Pancreas (tissue), 10 donors: ENCODE data around the gene TMEM233. TPM values are rescaled to one million over a fixed set of nuclear protein-coding genes. Genes with fewer than 3 reads are reported as not detected.
A peak's percentile ranks its signal among the peaks of the same experiment; 100 is the strongest.

Experiments
- ATAC-seq, 4 donors: fragments of 200-7000 bp; cut with Tn5 transposase; one replicate each; pipeline versions ENCODE4 v1.8.0 to v1.9.1; 2020; ENCODE audit warnings: mild to moderate bottlenecking in 4 of 4, moderate library complexity in 4 of 4
- DNase-seq, 6 donors: peaks; one replicate each; pipeline ENCODE4 v3.0.0-alpha.2; 2020
- FAIRE-seq: peaks from 2 replicates; lab custom pipeline; 2012; peaks lifted over from hg19 to GRCh38; lab: Jason Lieb, UNC
- H3K27ac ChIP-seq, 4 donors: fragments of 200-600 bp; sonication (generic); 1 replicate in 3 of 4; 2 replicates in 1 of 4; pipeline versions ENCODE4 v1.5.0 to v1.8.0; 2020
- H3K27me3 ChIP-seq, 4 donors: fragments of 200-600 bp; one replicate each; pipeline ENCODE4 v1.8.0; 2021
- H3K36me3 ChIP-seq, 3 donors: fragments of 200-600 bp; sonication (generic) in 1 of 3; one replicate each; pipeline versions ENCODE4 v1.5.0 to v1.8.0; 2020 to 2021
- H3K4me1 ChIP-seq, 3 donors: fragments of 200-600 bp; one replicate each; pipeline ENCODE4 v1.8.0; 2021
- H3K4me3 ChIP-seq, 4 donors: fragments of 200-600 bp; sonication (generic) in 2 of 4; one replicate each; pipeline versions ENCODE4 v1.5.0 to v1.8.0; 2020 to 2021
- H3K9me3 ChIP-seq, 4 donors: fragments of 200-600 bp; one replicate each; pipeline ENCODE4 v1.8.0; 2021
- WGBS, 2 donors: extraction: QIAGEN DNeasy Blood & Tissue Kit; methylation state at CpG; one replicate each; pipeline ENCODE4 v1.1.7; 2013; 5-methylcytosine and 5-hydroxymethylcytosine counted together
- intact Hi-C, 3 donors: fragments of 100-400 bp; cut with DNase I; formaldehyde crosslinking; loops; one replicate each; pipeline versions ENCODE4 v1.11.1 to v1.14.2; 2022
- polyA plus RNA-seq, 2 donors: library from polyadenylated mRNA; stranded (reverse); fragments of 200-250 nt; gene quantifications; one replicate each; pipeline ENCODE4 v1.2.3, GENCODE V29; 2013
- total RNA-seq, 6 donors: library from RNA; stranded (reverse); fragmentation: NEBNext Ultra II Directional in 4 of 6; extraction: Animal tissue kit (Norgen Biotek cat#: 25700) in 4 of 6; gene quantifications; one replicate each; pipeline versions ENCODE4 v1.2.1 to v1.2.4, GENCODE V29; 2021 to 2023
- TF ChIP-seq, protein P1 (sequence below), 4 donors: fragments of 200-600 bp; sonication (generic) in 3 of 4; IDR thresholded peaks; one replicate each; pipeline versions ENCODE4 v1.5.0 to v1.8.0; 2021; ENCODE audit warnings: antibody characterized with exemption in 4 of 4
- donor health status: healthy with polysubstance abuse.
- donor health status: DM: no; HTN: no; CAD: no; lungs with moderate emphysema.
- donor health status: DM: no; HTN: no; CAD: no.
- donor health status: control.
- donor health status: control.
- donor health status: Bipolar disorder and iron deficiency.
- donor health status: DM: yes; HTN: yes; CAD: no.
- donor health status: DM: no; HTN: no; CAD: no.
- donor health status: DM: no; HTN: no; CAD: no.
- donor health status: DM: yes; HTN: yes; CAD: no.

TMEM233 gene
- total and polyA plus RNA-seq, 8 donors = 0.05 to 0.52 (median 0.07) TPM; not detected in 2

DNA sequence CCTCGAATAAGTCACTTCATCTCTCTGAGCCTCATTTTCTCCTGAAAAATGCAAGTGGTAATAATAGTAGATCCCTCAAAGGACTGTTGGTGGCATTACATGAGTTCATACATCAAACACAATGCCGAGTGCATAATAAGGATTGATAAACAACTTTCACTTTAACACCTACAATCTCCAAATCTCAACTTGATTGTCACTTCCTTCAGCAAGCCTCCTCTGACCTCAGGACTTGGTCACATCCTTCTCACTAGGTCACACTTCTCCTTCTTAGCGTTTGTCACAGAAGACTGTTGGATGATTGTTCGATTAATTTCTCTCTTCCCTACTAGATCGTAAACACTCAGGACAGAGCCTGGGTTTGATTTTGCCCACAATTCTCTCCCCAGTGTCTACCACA lies 66.5 kb downstream of the TMEM233 start:
- no peak overlapping the region for H3K27ac ChIP-seq
- no peaks in the 10 kb centered on the region for H3K36me3 ChIP-seq
- WGBS, 2 donors = 73 to 83% methylated on average over 5 of the region's 5 CpGs
- no peaks in the 10 kb centered on the region for H3K27me3 ChIP-seq
- H3K4me3 ChIP-seq = no peak overlapping the region
- H3K9me3 ChIP-seq = no peaks in the 10 kb centered on the region
- ATAC-seq (peak in 1 of 4 donors; percentile 23), DNase-seq (no peak), FAIRE-seq (no peak)
- TF ChIP-seq, protein P1, sequence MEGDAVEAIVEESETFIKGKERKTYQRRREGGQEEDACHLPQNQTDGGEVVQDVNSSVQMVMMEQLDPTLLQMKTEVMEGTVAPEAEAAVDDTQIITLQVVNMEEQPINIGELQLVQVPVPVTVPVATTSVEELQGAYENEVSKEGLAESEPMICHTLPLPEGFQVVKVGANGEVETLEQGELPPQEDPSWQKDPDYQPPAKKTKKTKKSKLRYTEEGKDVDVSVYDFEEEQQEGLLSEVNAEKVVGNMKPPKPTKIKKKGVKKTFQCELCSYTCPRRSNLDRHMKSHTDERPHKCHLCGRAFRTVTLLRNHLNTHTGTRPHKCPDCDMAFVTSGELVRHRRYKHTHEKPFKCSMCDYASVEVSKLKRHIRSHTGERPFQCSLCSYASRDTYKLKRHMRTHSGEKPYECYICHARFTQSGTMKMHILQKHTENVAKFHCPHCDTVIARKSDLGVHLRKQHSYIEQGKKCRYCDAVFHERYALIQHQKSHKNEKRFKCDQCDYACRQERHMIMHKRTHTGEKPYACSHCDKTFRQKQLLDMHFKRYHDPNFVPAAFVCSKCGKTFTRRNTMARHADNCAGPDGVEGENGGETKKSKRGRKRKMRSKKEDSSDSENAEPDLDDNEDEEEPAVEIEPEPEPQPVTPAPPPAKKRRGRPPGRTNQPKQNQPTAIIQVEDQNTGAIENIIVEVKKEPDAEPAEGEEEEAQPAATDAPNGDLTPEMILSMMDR (IDR thresholded peaks at IDR 0.05) = no peak
- intact Hi-C loops = loop anchor here in 1 of 3 donors (10.0 kb wide), 1 partner anchor 125 kb away; no protein-coding TSS in a partner anchor
- H3K4me1 ChIP-seq = no peaks in the 10 kb centered on the region

DNA sequence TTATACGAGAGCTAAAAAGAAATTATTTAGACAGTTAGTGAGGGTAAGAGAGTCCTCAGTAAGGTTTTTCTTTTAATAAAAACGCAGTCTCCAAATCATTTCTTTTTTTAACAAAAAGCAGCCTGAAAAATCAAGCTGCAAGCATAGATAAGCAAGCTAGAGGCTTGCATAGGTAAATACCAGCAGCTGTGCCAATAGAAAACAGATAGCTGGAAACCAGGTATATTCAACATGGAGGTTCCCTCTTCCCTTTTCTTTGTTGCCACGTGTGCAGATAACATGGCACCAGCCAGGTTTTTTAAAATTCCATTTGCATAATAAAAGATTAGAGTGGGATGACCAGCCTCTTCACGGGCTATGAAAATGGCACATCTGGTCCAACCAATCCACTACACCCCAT lies 68.3 kb downstream of the TMEM233 start:
- peak in 1 of 4 donors; percentile 48 for ATAC-seq
- intact Hi-C loops = loop anchor here in 1 of 3 donors (10.0 kb wide), 1 partner anchor 123 kb away; no protein-coding TSS in a partner anchor
- Histone ChIP-seq H3K27ac (no peak overlapping the region), H3K36me3 (no peaks in the 10 kb centered on the region), H3K4me3 (no peak overlapping the region), H3K9me3 (no peaks in the 10 kb centered on the region), H3K4me1 (peaks cover 0 to 2% (median 0%) of the 10 kb centered on the region in 3 donors), H3K27me3 (no peaks in the 10 kb centered on the region)
- 15 to 35% methylated on average over 4 of the region's 4 CpGs for WGBS, 2 donors
- TF ChIP-seq, protein P1 (IDR thresholded peaks at IDR 0.05) = no peak
- FAIRE-seq = no peak
- DNase-seq = no peak

DNA sequence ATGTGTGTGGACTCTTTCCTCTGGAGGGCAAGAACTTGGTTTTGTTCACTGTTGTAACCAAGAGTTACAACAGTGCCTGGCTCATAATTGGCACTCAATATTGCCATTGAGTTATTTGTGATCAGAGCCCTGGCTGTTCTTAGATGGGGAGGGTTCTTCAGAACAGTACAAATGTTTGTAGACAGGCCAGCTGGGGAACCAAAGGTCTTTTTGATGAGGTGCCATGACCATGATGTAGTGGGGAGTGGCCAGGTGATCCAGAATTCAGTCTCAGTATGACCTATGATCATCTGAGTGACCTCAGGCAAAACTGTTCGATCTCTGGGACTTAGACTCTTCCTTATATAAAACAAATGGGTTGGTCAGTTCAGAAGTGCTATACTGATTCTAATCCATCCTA lies 71.1 kb downstream of the TMEM233 start:
- intact Hi-C loops = loop anchor here in 1 of 3 donors (10.0 kb wide), 1 partner anchor 120 kb away; no protein-coding TSS in a partner anchor
- no peak for ATAC-seq
- 80 to 86% methylated on average over 1 of the region's 1 CpG for WGBS, 2 donors
- TF ChIP-seq, protein P1 (IDR thresholded peaks at IDR 0.05) = no peak
- Histone ChIP-seq H3K27me3 (no peaks in the 10 kb centered on the region), H3K4me1 (peaks cover under 1 to 9% (median 3%) of the 10 kb centered on the region in 3 donors), H3K4me3 (no peak overlapping the region), H3K9me3 (no peaks in the 10 kb centered on the region), H3K27ac (no peak overlapping the region), H3K36me3 (no peaks in the 10 kb centered on the region)
- no peak for FAIRE-seq
- DNase-seq = no peak

DNA sequence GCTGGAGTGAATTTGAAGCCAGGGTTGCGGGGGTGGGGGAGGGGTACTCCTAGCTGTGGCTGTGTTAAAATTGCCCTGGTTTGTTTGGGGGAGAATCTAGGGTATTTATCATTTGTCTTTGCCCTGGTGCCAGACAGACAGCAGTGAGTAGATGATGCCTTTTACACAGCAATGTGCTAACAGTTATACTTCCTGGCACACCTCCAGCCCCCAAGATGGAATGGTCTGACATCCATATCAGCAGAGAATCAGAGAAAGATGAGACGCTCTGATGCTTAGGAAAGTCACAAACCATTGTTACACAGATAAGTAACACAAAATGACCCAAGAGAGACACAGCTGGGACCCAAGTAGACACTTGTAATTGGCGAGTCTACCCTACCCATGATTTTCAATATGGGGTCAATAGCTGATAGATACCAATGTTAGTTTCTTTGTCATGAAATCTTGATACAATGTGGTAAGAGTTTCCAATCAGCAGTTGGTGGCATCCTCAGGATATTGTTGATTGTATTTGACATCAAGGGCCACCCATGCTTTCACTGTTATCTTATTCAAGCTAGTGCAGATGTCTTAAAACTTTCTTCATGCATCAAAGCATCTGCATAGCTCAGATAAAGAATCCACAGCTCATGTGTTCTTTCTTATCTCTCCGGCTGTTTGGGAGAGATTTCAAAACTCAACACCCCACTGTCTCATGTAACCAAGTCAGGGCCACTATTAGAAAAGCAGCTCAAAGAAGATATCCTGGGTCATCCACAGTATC lies 71.8 kb downstream of the TMEM233 start:
- ATAC-seq = no peak
- WGBS, 2 donors = 88 to 92% methylated on average over 4 of the region's 4 CpGs
- no peak for FAIRE-seq
- H3K27ac ChIP-seq = no peak overlapping the region
- H3K4me3 ChIP-seq = no peak overlapping the region
- no peaks in the 10 kb centered on the region for H3K9me3 ChIP-seq
- peaks cover 7 to 15% (median 7%) of the 10 kb centered on the region in 3 donors for H3K4me1 ChIP-seq
- intact Hi-C loops = loop anchor here in 1 of 3 donors (10.0 kb wide), 1 partner anchor 119 kb away; no protein-coding TSS in a partner anchor
- peak in 1 of 6 donors; percentile 20 for DNase-seq
- H3K36me3 ChIP-seq = no peaks in the 10 kb centered on the region
- TF ChIP-seq, protein P1 (IDR thresholded peaks at IDR 0.05) = no peak
- H3K27me3 ChIP-seq = no peaks in the 10 kb centered on the region
